H1 (cell line): ENCODE data around the gene ZNF25. TPM values are rescaled to one million over a fixed set of nuclear protein-coding genes. Genes with fewer than 3 reads are reported as not detected.

ENCODE experiments used
- CTCF ChIA-PET: fragments of 300-600 bp; sonication (Branson Sonifier 250); formaldehyde crosslinking; loops from one replicate; lab custom pipeline; 2021; ENCODE audit not compliant: partially characterized antibody; lab: Charles Lee
- POLR2A ChIA-PET: fragments of 300-600 bp; sonication (Branson Sonifier 250); formaldehyde crosslinking; loops from one replicate; lab custom pipeline; 2021; ENCODE audit warnings: inconsistent platforms; ENCODE audit not compliant: partially characterized antibody; lab: Charles Lee
- DNase-seq, 2 experiments: peaks; one replicate each; pipeline versions ENCODE4 v3.0.0 to v3.0.0-alpha.2; 2010 to 2022; ENCODE audit warnings: low spot score in 2 of 2, low read depth in 1 of 2, mixed read lengths in 1 of 2
- FAIRE-seq: peaks from 2 replicates; lab custom pipeline; 2011; peaks lifted over from hg19 to GRCh38; lab: Jason Lieb, UNC
- H2AFZ ChIP-seq: 2 replicates; pipeline ENCODE4 v1.8.1; 2012; ENCODE audit warnings: low read length, inconsistent platforms
- H2AK5ac ChIP-seq: 2 replicates; pipeline ENCODE4 v1.6.1; 2013; ENCODE audit warnings: low read depth, low read length
- H2BK120ac ChIP-seq: replicated peaks from 2 replicates; pipeline ENCODE3; 2013; ENCODE audit warnings: low read depth, low read length, inconsistent platforms
- H2BK12ac ChIP-seq: 2 replicates; pipeline ENCODE4 v1.6.1; 2013; ENCODE audit warnings: low read depth, low read length
- H2BK15ac ChIP-seq: 2 replicates; pipeline ENCODE4 v1.6.1; 2013; ENCODE audit warnings: low read length
- H2BK20ac ChIP-seq: 2 replicates; pipeline ENCODE4 v1.6.1; 2013; ENCODE audit warnings: low read length
- H2BK5ac ChIP-seq: 2 replicates; pipeline ENCODE4 v1.6.1; 2013; ENCODE audit warnings: low read depth, low read length
- H3K14ac ChIP-seq: 2 replicates; pipeline ENCODE4 v1.6.1; 2013; ENCODE audit warnings: inconsistent platforms; ENCODE audit not compliant: insufficient read length
- H3K18ac ChIP-seq: 2 replicates; pipeline ENCODE4 v1.6.1; 2013; ENCODE audit warnings: low read length; ENCODE audit errors: extremely low read depth
- H3K23ac ChIP-seq: 2 replicates; pipeline ENCODE4 v1.6.1; 2013; ENCODE audit warnings: inconsistent platforms; ENCODE audit not compliant: insufficient read length
- H3K23me2 ChIP-seq: 2 replicates; pipeline ENCODE4 v1.6.1; 2013; ENCODE audit warnings: low read depth, low read length
- H3K27ac ChIP-seq: 2 replicates; pipeline ENCODE4 v1.6.1; 2011; ENCODE audit warnings: low read depth, low read length, inconsistent platforms
- H3K27me3 ChIP-seq, 4 experiments: replicated peaks in 1 of 4; 1 replicate in 1 of 4; 2 replicates in 3 of 4; pipeline versions ENCODE4 v1.6.1 to v1.8.1; 2011 to 2013; ENCODE audit warnings: low read length in 3 of 4, mild to moderate bottlenecking in 3 of 4, inconsistent platforms in 2 of 4, mixed read lengths in 2 of 4, moderate library complexity in 1 of 4; ENCODE audit not compliant: control insufficient read depth in 3 of 4, insufficient read depth in 3 of 4; ENCODE audit errors: extremely low read depth in 1 of 4
- H3K36me3 ChIP-seq, 4 experiments: 2 replicates each; pipeline versions ENCODE4 v1.6.1 to v1.8.1; 2011 to 2013; ENCODE audit warnings: mild to moderate bottlenecking in 4 of 4, low read length in 3 of 4, moderate library complexity in 2 of 4, control low read depth in 1 of 4, inconsistent platforms in 1 of 4; ENCODE audit not compliant: insufficient read depth in 4 of 4, control insufficient read depth in 2 of 4
- H3K4ac ChIP-seq: replicated peaks from 2 replicates; pipeline ENCODE3; 2013; ENCODE audit warnings: low read length, low read depth, mixed read lengths, inconsistent platforms; ENCODE audit not compliant: insufficient read length
- H3K4me1 ChIP-seq, 4 experiments: replicated peaks in 1 of 4; 1 replicate in 1 of 4; 2 replicates in 3 of 4; pipeline versions ENCODE4 v1.6.1 to v1.8.1; 2011 to 2013; ENCODE audit warnings: low read length in 3 of 4, inconsistent platforms in 2 of 4, mixed read lengths in 1 of 4; ENCODE audit not compliant: insufficient read depth in 4 of 4, control insufficient read depth in 3 of 4
- H3K4me2 ChIP-seq, 2 experiments: 2 replicates each; pipeline versions ENCODE4 v1.6.1 to v1.8.1; 2011 to 2013; ENCODE audit warnings: low read depth in 2 of 2, low read length in 2 of 2, control low read depth in 1 of 2, inconsistent platforms in 1 of 2, mild to moderate bottlenecking in 1 of 2; ENCODE audit not compliant: insufficient read depth in 1 of 2
- H3K4me3 ChIP-seq, 4 experiments: fragments of 200-600, 300-600 bp in 1 of 4; sonication (generic), shearing (Covaris generic), sonication (Bioruptor Twin) in 1 of 4; 2 replicates each; pipeline versions ENCODE4 v1.5.1 to v1.8.1; 2011 to 2016; ENCODE audit warnings: low read length in 4 of 4, low read depth in 3 of 4, control low read depth in 2 of 4, inconsistent platforms in 2 of 4, mild to moderate bottlenecking in 2 of 4, mixed read lengths in 1 of 4, moderate library complexity in 1 of 4; ENCODE audit not compliant: insufficient read depth in 2 of 4; ENCODE audit errors: extremely low read depth in 1 of 4
- H3K56ac ChIP-seq: replicated peaks from 2 replicates; pipeline ENCODE3; 2013; ENCODE audit warnings: low read depth, mild to moderate bottlenecking, mixed read lengths, low read length, inconsistent platforms; ENCODE audit not compliant: insufficient read length
- H3K79me1 ChIP-seq: 2 replicates; pipeline ENCODE4 v1.6.1; 2013; ENCODE audit warnings: low read depth, low read length, control low read depth
- H3K79me2 ChIP-seq, 2 experiments: 2 replicates each; pipeline versions ENCODE4 v1.6.1 to v1.8.1; 2012 to 2013; ENCODE audit warnings: low read length in 2 of 2, mild to moderate bottlenecking in 2 of 2, inconsistent platforms in 1 of 2; ENCODE audit not compliant: insufficient read depth in 2 of 2, control insufficient read depth in 1 of 2
- H3K9ac ChIP-seq, 4 experiments: replicated peaks in 1 of 4; 1 replicate in 1 of 4; 2 replicates in 3 of 4; pipeline versions ENCODE4 v1.6.1 to v1.8.1; 2011 to 2013; ENCODE audit warnings: low read depth in 3 of 4, low read length in 3 of 4, control low read depth in 2 of 4, mild to moderate bottlenecking in 2 of 4, moderate library complexity in 2 of 4, inconsistent platforms in 1 of 4; ENCODE audit errors: extremely low read depth in 1 of 4
- H3K9me3 ChIP-seq, 2 experiments: 2 replicates each; pipeline versions ENCODE4 v1.6.1 to v1.8.1; 2012 to 2013; ENCODE audit warnings: mild to moderate bottlenecking in 2 of 2, moderate library complexity in 2 of 2, control low read depth in 1 of 2, inconsistent platforms in 1 of 2, low read depth in 1 of 2, low read length in 1 of 2, mixed read lengths in 1 of 2; ENCODE audit not compliant: insufficient read depth in 2 of 2
- H4K20me1 ChIP-seq, 2 experiments: replicated peaks in 1 of 2; 2 replicates each; pipeline versions ENCODE3 to v1.8.1; 2011 to 2013; ENCODE audit warnings: inconsistent platforms in 2 of 2, low read length in 2 of 2, mild to moderate bottlenecking in 1 of 2; ENCODE audit not compliant: insufficient read depth in 2 of 2, control insufficient read depth in 1 of 2
- H4K5ac ChIP-seq: 2 replicates; pipeline ENCODE4 v1.6.1; 2013; ENCODE audit warnings: low read length, low read depth, mixed read lengths, inconsistent platforms; ENCODE audit not compliant: insufficient read length
- H4K8ac ChIP-seq: 2 replicates; pipeline ENCODE4 v1.8.0; 2013; ENCODE audit warnings: mild to moderate bottlenecking, moderate library complexity, low read length, inconsistent platforms; ENCODE audit not compliant: insufficient read depth; ENCODE audit errors: extremely low read depth
- H4K91ac ChIP-seq: replicated peaks from 2 replicates; pipeline ENCODE3; 2013; ENCODE audit warnings: low read length, mixed read lengths, inconsistent platforms; ENCODE audit not compliant: insufficient read length
- ASH2L ChIP-seq: fragments of 200-600, 300-600 bp; sonication (generic); IDR thresholded peaks from one replicate; pipeline ENCODE4 v1.7.1; 2017; ENCODE audit warnings: low read length
- BCL11A ChIP-seq, 2 experiments: IDR thresholded peaks; one replicate each; pipeline ENCODE4 v1.6.1; 2011; ENCODE audit warnings: low read depth in 2 of 2, low read length in 2 of 2, mild to moderate bottlenecking in 2 of 2
- BRCA1 ChIP-seq: IDR thresholded peaks from 2 replicates; pipeline ENCODE4 v1.6.1; 2012; ENCODE audit warnings: low read depth, low read length, improper control_type of control experiment
- CBX5 ChIP-seq: fragments of 300-800, 300-1000 bp; sonication (generic); IDR thresholded peaks from 2 replicates; pipeline ENCODE4 v1.7.1; 2016; ENCODE audit warnings: antibody characterized with exemption, low read length, low read depth
- CHD2 ChIP-seq: IDR thresholded peaks from 2 replicates; pipeline ENCODE4 v1.6.1; 2012; ENCODE audit warnings: low read length, improper control_type of control experiment
- HDAC2 ChIP-seq, 2 experiments: fragments of 300-600 bp in 1 of 2; sonication (generic) in 1 of 2; IDR thresholded peaks; 2 replicates each; pipeline ENCODE4 v1.6.1; 2011 to 2012; ENCODE audit warnings: low read depth in 2 of 2, low read length in 2 of 2, mild to moderate bottlenecking in 2 of 2, moderate library complexity in 2 of 2, borderline replicate concordance in 1 of 2, inconsistent platforms in 1 of 2
- HDAC6 ChIP-seq: IDR thresholded peaks from one replicate; pipeline ENCODE4 v1.7.1; 2012; ENCODE audit warnings: low read depth, mild to moderate bottlenecking, inconsistent platforms, low read length, moderate library complexity
- NANOG ChIP-seq: IDR thresholded peaks from 2 replicates; pipeline ENCODE4 v1.6.1; 2011; ENCODE audit warnings: low read length, low read depth, mild to moderate bottlenecking, inconsistent platforms; ENCODE audit not compliant: insufficient read depth, poor library complexity, severe bottlenecking
- PHF8 ChIP-seq: fragments of 200-600 bp; sonication (generic); conservative IDR thresholded peaks from 2 replicates; pipeline ENCODE4 v1.7.1; 2012; ENCODE audit warnings: low read depth, mild to moderate bottlenecking, inconsistent platforms, low read length, moderate library complexity
- POLR2AphosphoS5 ChIP-seq: IDR thresholded peaks from 2 replicates; pipeline ENCODE4 v1.6.1; 2011; ENCODE audit warnings: low read depth, low read length
- RFX5 ChIP-seq: IDR thresholded peaks from 2 replicates; pipeline ENCODE4 v1.6.1; 2011; ENCODE audit warnings: low read depth, low read length, improper control_type of control experiment, borderline replicate concordance
- SIN3A ChIP-seq, 2 experiments: IDR thresholded peaks in 1 of 2; conservative IDR thresholded peaks in 1 of 2; 2 replicates each; pipeline ENCODE4 v1.6.1; 2011 to 2012; ENCODE audit warnings: low read length in 2 of 2, improper control_type of control experiment in 1 of 2, low read depth in 1 of 2, mild to moderate bottlenecking in 1 of 2
- SIX5 ChIP-seq: IDR thresholded peaks from 2 replicates; pipeline ENCODE4 v1.6.1; 2011; ENCODE audit warnings: mild to moderate bottlenecking, low read depth, low read length
- SUZ12 ChIP-seq: fragments of 200-600 bp; sonication (generic); IDR thresholded peaks from 2 replicates; pipeline ENCODE4 v1.6.1; 2012; ENCODE audit warnings: mild to moderate bottlenecking, inconsistent platforms, low read length, moderate library complexity, mixed read lengths
- TCF12 ChIP-seq: IDR thresholded peaks from 2 replicates; pipeline ENCODE4 v1.6.1; 2011; ENCODE audit warnings: low read depth, mild to moderate bottlenecking, low read length
- WGBS, 2 experiments: shearing (Covaris generic) in 1 of 2; methylation state at CpG; one replicate each; pipeline versions ENCODE4 v1.1.6 to v1.1.7; 2013 to 2015; ENCODE audit warnings: low lambda C conversion rate in 2 of 2, mixed read lengths in 2 of 2, inconsistent platforms in 1 of 2, low coverage in 1 of 2, missing lambda C conversion rate in 1 of 2; ENCODE audit not compliant: insufficient replicate concordance in 2 of 2, insufficient coverage in 1 of 2, insufficient read length in 1 of 2; ENCODE audit errors: extremely low coverage in 1 of 2, missing lambda C conversion rate in 1 of 2; 5-methylcytosine and 5-hydroxymethylcytosine counted together
- polyA plus RNA-seq, 7 experiments: library from polyadenylated mRNA; depleted of rRNA in 3 of 7; stranded (reverse) in 5 of 7; unstranded in 2 of 7; fragments of >200 nt in 5 of 7; fragments of 200-250 nt in 2 of 7; gene quantifications; 1 replicate in 5 of 7; 2 replicates in 1 of 7; 4 replicates in 1 of 7; pipeline versions ENCODE4 v1.2.1 to v1.2.3, GENCODE V29; 2011 to 2013; ENCODE audit warnings: missing spikeins in 2 of 7, mixed read lengths in 2 of 7
- total RNA-seq: library from RNA; stranded (reverse); fragmentation: NEBNext Ultra II Directional; extraction: Animal tissue kit (Norgen Biotek cat#: 25700); gene quantifications from 2 replicates; pipeline ENCODE4 v1.2.1, GENCODE V29; 2021

ZNF25 gene
- total and polyA plus RNA-seq, 2 of the 8 experiments (the other 6 are each of a cell fraction or from before 2014, with no cell fraction given) = 0.17 to 1.3 TPM

DNA sequence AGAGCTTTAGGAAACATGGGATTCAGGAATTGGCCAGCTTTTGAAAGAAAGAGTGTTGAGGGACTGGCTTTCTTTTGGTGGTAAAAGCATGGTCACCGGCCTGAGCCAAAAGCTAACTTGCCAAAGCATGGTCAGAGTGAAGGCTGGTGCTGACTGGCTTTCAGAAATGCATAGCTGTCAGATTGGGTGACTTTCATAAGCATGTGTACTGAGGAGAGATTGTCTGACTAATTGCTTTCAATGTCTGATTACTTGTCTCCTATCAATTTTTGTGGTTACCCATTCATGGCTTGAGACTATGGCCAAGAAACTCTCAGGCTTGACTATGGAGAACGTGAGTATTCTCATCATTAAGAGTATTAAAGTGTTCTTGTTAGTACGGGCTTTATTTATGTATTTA is 28.2 kb downstream of the ZNF25 start:
- Histone ChIP-seq H4K5ac (no peak overlapping the region), H4K91ac (no peak overlapping the region), H3K79me2 (no peaks in the 10 kb centered on the region), H2AFZ (no peak overlapping the region), H3K9me3 (peaks cover 49 to 92% of the 10 kb centered on the region in 2 experiments), H2BK5ac (no peak overlapping the region), H3K27ac (no peak overlapping the region), H4K8ac (no peak overlapping the region), H2BK120ac (no peak overlapping the region), H2BK20ac (no peak overlapping the region), H2BK15ac (no peak overlapping the region), H3K23me2 (no peaks in the 10 kb centered on the region), H3K4me2 (no peak overlapping the region), H4K20me1 (no peaks in the 10 kb centered on the region), H3K4ac (no peak overlapping the region), H2AK5ac (no peak overlapping the region), H3K9ac (no peak overlapping the region), H3K27me3 (no peaks in the 10 kb centered on the region), H2BK12ac (no peak overlapping the region), H3K79me1 (no peaks in the 10 kb centered on the region), H3K18ac (no peak overlapping the region), H3K4me1 (no peaks in the 10 kb centered on the region), H3K56ac (no peak overlapping the region), H3K4me3 (no peak overlapping the region), H3K23ac (no peak overlapping the region), H3K36me3 (no peaks in the 10 kb centered on the region; a peak in 1 of 8 replicates), H3K14ac (no peak overlapping the region)
- CTCF ChIA-PET = no interaction called here
- DNase-seq = no peak
- POLR2A ChIA-PET = no interaction called here
- WGBS, 2 experiments = 83% methylated on average over 3 of the region's 3 CpGs; no CpG with 5 or more reads in 1 of the 2 experiments
- no peak for FAIRE-seq
- TF ChIP-seq POLR2AphosphoS5 (no peak), RFX5 (no peak), NANOG (no peak), SIN3A (conservative IDR thresholded peaks at IDR 0.05 in 1 of 2, IDR thresholded peaks at IDR 0.05 in 1 of 2; ENCODE audit: low read depth in 1 of 2, low read length in 2 of 2) (no peak), ASH2L (no peak), SIX5 (no peak), SUZ12 (no peak), PHF8 (no peak), HDAC2 (IDR thresholded peaks at IDR 0.05; ENCODE audit: borderline replicate concordance in 1 of 2, low read depth in 2 of 2, low read length in 2 of 2) (no peak), CBX5 (no peak), HDAC6 (no peak), BRCA1 (no peak), TCF12 (no peak), BCL11A (IDR thresholded peaks at IDR 0.05; ENCODE audit: low read depth in 2 of 2, low read length in 2 of 2) (no peak), CHD2 (no peak)
